IMR-90 (cell line): Measurements from ENCODE around the gene COL2A1. TPM values are rescaled to one million over a fixed set of nuclear protein-coding genes. Genes with fewer than 3 reads are reported as not detected.
"Not testable (repeated sequence)": the region's sequence is repeated elsewhere in the genome, so short reads cannot be mapped to it uniquely, and the experiment has no call there.

Experiments used
- ATAC-seq: fragments of 200-7000 bp; cut with Tn5 transposase; 2 replicates; pipeline ENCODE4 v1.9.1; 2020; ENCODE audit warnings: low read depth, mild to moderate bottlenecking, moderate library complexity
- BruUV-seq: library from RNA; stranded (reverse); fragments of 400-500 nt; replicated peaks from 2 replicates; lab custom pipeline; 2021; lab: Mats Ljungman, UMichigan
- CTCF ChIA-PET: fragments of 300-600 bp; formaldehyde crosslinking; extraction: SDS; loops from one replicate; lab custom pipeline; 2021; ENCODE audit warnings: antibody characterized with exemption; lab: Yijun Ruan, JAX
- POLR2A ChIA-PET: fragments of 300-600 bp; sonication (Branson Sonifier 250); formaldehyde crosslinking; loops from one replicate; lab custom pipeline; 2022; ENCODE audit warnings: antibody characterized with exemption; ENCODE audit not compliant: unreplicated experiment; lab: Charles Lee
- DNase-seq: peaks from one replicate; pipeline ENCODE4 v3.0.0; 2013
- H2AFZ ChIP-seq: replicated peaks from 2 replicates; pipeline ENCODE3; 2013; ENCODE audit warnings: low read length, mild to moderate bottlenecking; ENCODE audit not compliant: poor library complexity
- H2AK5ac ChIP-seq: 2 replicates; pipeline ENCODE4 v1.6.1; 2013; ENCODE audit warnings: low read depth, low read length, inconsistent platforms
- H2AK9ac ChIP-seq: replicated peaks from 2 replicates; pipeline ENCODE3; 2013; ENCODE audit warnings: mild to moderate bottlenecking, low read depth, low read length, moderate library complexity; ENCODE audit not compliant: poor library complexity
- H2BK120ac ChIP-seq: 2 replicates; pipeline ENCODE4 v1.6.1; 2013; ENCODE audit warnings: low read depth, low read length, inconsistent platforms
- H2BK15ac ChIP-seq: 3 replicates; pipeline ENCODE4 v1.6.1; 2013; ENCODE audit warnings: low read depth, low read length, inconsistent platforms
- H2BK20ac ChIP-seq: 2 replicates; pipeline ENCODE4 v1.6.1; 2013; ENCODE audit warnings: low read depth, mild to moderate bottlenecking, inconsistent platforms, low read length, moderate library complexity
- H2BK5ac ChIP-seq: 2 replicates; pipeline ENCODE4 v1.6.1; 2013; ENCODE audit warnings: mild to moderate bottlenecking, low read depth, low read length, inconsistent platforms; ENCODE audit not compliant: poor library complexity, severe bottlenecking
- H3K14ac ChIP-seq: replicated peaks from 2 replicates; pipeline ENCODE4 v1.6.1; 2013; ENCODE audit warnings: low read depth, low read length, inconsistent platforms
- H3K18ac ChIP-seq: 2 replicates; pipeline ENCODE4 v1.6.1; 2013; ENCODE audit warnings: low read depth, low read length, control low read depth
- H3K23ac ChIP-seq: 2 replicates; pipeline ENCODE4 v1.6.1; 2013; ENCODE audit warnings: low read depth, low read length, inconsistent platforms
- H3K27ac ChIP-seq: 2 replicates; pipeline ENCODE4 v1.5.1; 2013; ENCODE audit warnings: mild to moderate bottlenecking, control low read depth, low read length; ENCODE audit not compliant: insufficient read depth
- H3K27me3 ChIP-seq: 2 replicates; pipeline ENCODE4 v1.6.1; 2013; ENCODE audit warnings: low read length; ENCODE audit not compliant: control insufficient read depth, insufficient read depth
- H3K36me3 ChIP-seq: 2 replicates; pipeline ENCODE4 v1.6.1; 2013; ENCODE audit warnings: low read length, mixed read lengths; ENCODE audit not compliant: control insufficient read depth, insufficient read depth
- H3K4ac ChIP-seq: 2 replicates; pipeline ENCODE4 v1.6.1; 2013; ENCODE audit warnings: low read depth, low read length, inconsistent platforms
- H3K4me1 ChIP-seq: 2 replicates; pipeline ENCODE4 v1.6.1; 2013; ENCODE audit warnings: low read length, mixed read lengths; ENCODE audit not compliant: control insufficient read depth, insufficient read depth
- H3K4me2 ChIP-seq: 2 replicates; pipeline ENCODE4 v1.6.1; 2013; ENCODE audit warnings: low read depth, mild to moderate bottlenecking, control low read depth, low read length, moderate library complexity
- H3K4me3 ChIP-seq: 2 replicates; pipeline ENCODE4 v1.5.1; 2013; ENCODE audit warnings: low read depth, mild to moderate bottlenecking, control low read depth, low read length, moderate library complexity; ENCODE audit not compliant: insufficient read depth
- H3K56ac ChIP-seq: 2 replicates; pipeline ENCODE4 v1.6.1; 2013; ENCODE audit warnings: low read length, inconsistent platforms; ENCODE audit not compliant: insufficient read depth; ENCODE audit errors: extremely low read depth
- H3K79me1 ChIP-seq, 2 experiments: 2 replicates each; pipeline ENCODE4 v1.6.1; 2013; ENCODE audit warnings: low read length in 2 of 2, inconsistent platforms in 1 of 2, low read depth in 1 of 2
- H3K9ac ChIP-seq: 2 replicates; pipeline ENCODE4 v1.6.1; 2013; ENCODE audit warnings: low read depth, low read length, control low read depth
- H3K9me1 ChIP-seq: 2 replicates; pipeline ENCODE4 v1.6.1; 2013; ENCODE audit warnings: low read length, inconsistent platforms; ENCODE audit not compliant: insufficient read depth
- H3K9me3 ChIP-seq: 2 replicates; pipeline ENCODE4 v1.6.1; 2013; ENCODE audit warnings: low read length; ENCODE audit not compliant: control insufficient read depth, insufficient read depth
- H4K20me1 ChIP-seq: 2 replicates; pipeline ENCODE4 v1.6.1; 2013; ENCODE audit warnings: low read length, inconsistent platforms; ENCODE audit not compliant: insufficient read depth
- H4K5ac ChIP-seq: 2 replicates; pipeline ENCODE4 v1.6.1; 2013; ENCODE audit warnings: mild to moderate bottlenecking, low read depth, low read length, control low read depth
- H4K8ac ChIP-seq, 2 experiments: 2 replicates each; pipeline ENCODE4 v1.6.1; 2013; ENCODE audit warnings: low read depth in 2 of 2, low read length in 2 of 2, control low read depth in 1 of 2, inconsistent platforms in 1 of 2
- H4K91ac ChIP-seq: 2 replicates; pipeline ENCODE4 v1.6.1; 2013; ENCODE audit warnings: low read depth, low read length, inconsistent platforms; ENCODE audit not compliant: insufficient read depth
- WGBS, 2 experiments: methylation state at CpG; one replicate each; pipeline versions ENCODE4 v1.1.5 to v1.1.7; 2013; ENCODE audit warnings: missing lambda C conversion rate in 2 of 2; ENCODE audit not compliant: insufficient read length in 1 of 2; ENCODE audit errors: extremely low coverage in 2 of 2; 5-methylcytosine and 5-hydroxymethylcytosine counted together
- dilution Hi-C: fragments of 300-500 bp; cut with HindIII; formaldehyde crosslinking; loops from one replicate; pipeline ENCODE4 v1.14.3; 2018; ENCODE audit warnings: low sequenced_read_pairs; ENCODE audit not compliant: unreplicated experiment
- in situ Hi-C: fragments of 300-500 bp; cut with MboI; formaldehyde crosslinking; loops from 3 replicates; pipeline ENCODE4 v1.14.3; 2019; ENCODE audit warnings: low sequenced_read_pairs, inconsistent platforms, mixed read lengths
- intact Hi-C: fragments of 100-400 bp; cut with micrococcal nuclease; formaldehyde crosslinking; loops from 2 replicates; pipeline ENCODE4 v1.10.0; 2022
- polyA plus RNA-seq, 3 experiments: library from polyadenylated mRNA; depleted of rRNA; stranded (reverse); fragments of >200 nt; gene quantifications; 2 replicates each; pipeline ENCODE4 v1.2.3, GENCODE V29; 2012; ENCODE audit warnings: low replicate concordance in 1 of 3
- total RNA-seq: library from RNA; depleted of rRNA; stranded (reverse); fragments of >200 nt; gene quantifications from 2 replicates; pipeline ENCODE4 v1.2.3, GENCODE V29; 2012

The COL2A1 gene
- total and polyA plus RNA-seq, 2 of the 4 experiments (the other 2 are of a cell fraction): 0.05 TPM; not detected in 1

DNA sequence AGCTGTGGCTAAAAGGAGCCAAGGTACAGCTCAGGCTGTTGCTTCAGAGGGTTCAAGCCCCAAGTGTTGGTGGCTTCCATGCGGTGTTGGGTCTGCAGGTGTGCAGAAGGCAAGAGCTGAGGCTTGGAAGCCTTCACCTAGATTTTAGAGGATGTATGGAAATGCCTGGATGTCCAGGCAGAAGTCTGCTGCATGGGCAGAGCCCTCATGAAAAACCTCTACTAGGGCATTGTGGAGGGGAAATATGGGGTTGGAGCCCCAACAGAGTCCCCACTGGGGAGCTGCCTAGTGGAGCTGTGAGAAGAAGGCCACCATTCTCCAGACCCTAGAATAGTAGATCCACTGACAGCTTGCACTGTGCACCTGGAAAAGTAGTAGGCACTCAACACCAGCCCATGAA is 46.6 kb downstream of the COL2A1 start:
- H2AFZ ChIP-seq, H2AK9ac ChIP-seq, H3K4me3 ChIP-seq, H4K91ac ChIP-seq, BruUV-seq, POLR2A ChIA-PET, H4K20me1 ChIP-seq, H3K9me1 ChIP-seq, dilution Hi-C loops, H2BK5ac ChIP-seq, H3K18ac ChIP-seq, H2BK120ac ChIP-seq, H4K5ac ChIP-seq, H3K23ac ChIP-seq, H3K27ac ChIP-seq, H3K14ac ChIP-seq, H2BK15ac ChIP-seq, H3K4me2 ChIP-seq, DNase-seq, H3K9ac ChIP-seq, H3K36me3 ChIP-seq, H3K56ac ChIP-seq, CTCF ChIA-PET, H2BK20ac ChIP-seq, ATAC-seq, H3K4ac ChIP-seq, intact Hi-C loops, H3K79me1 ChIP-seq, H4K8ac ChIP-seq, H3K9me3 ChIP-seq, H2AK5ac ChIP-seq, in situ Hi-C loops, H3K4me1 ChIP-seq: not testable (repeated sequence)
- no CpG with 5 or more reads among the region's 1 CpG for WGBS, 2 experiments
- H3K27me3 ChIP-seq: peaks cover 24% of the 10 kb centered on the region
